Tibial artery (tissue), 4 donors: Measurements from ENCODE around the gene IVD.
A peak's percentile ranks its signal among the peaks of the same experiment; 100 is the strongest.

Experiments used
- DNase-seq, 2 donors: peaks; one replicate each; pipeline ENCODE4 v3.0.0-alpha.2; 2019
- H3K27ac ChIP-seq, 2 donors: fragments of 200-600 bp; sonication (generic) in 1 of 2; 1 replicate in 1 of 2; 2 replicates in 1 of 2; pipeline ENCODE4 v1.5.1; 2018 to 2019; ENCODE audit warnings: mild to moderate bottlenecking in 1 of 2
- H3K27me3 ChIP-seq, 2 donors: fragments of 200-600 bp; sonication (generic) in 1 of 2; one replicate each; pipeline versions ENCODE4 v1.5.1 to v1.6.0; 2016 to 2019
- H3K36me3 ChIP-seq, 3 donors: fragments of 200-600 bp; sonication (generic) in 2 of 3; one replicate each; pipeline ENCODE4 v1.5.1; 2016 to 2019; ENCODE audit warnings: mild to moderate bottlenecking in 2 of 3
- H3K4me1 ChIP-seq, 4 donors: fragments of 200-600 bp; sonication (generic) in 2 of 4; 1 replicate in 3 of 4; 2 replicates in 1 of 4; pipeline ENCODE4 v1.5.1; 2016 to 2019
- H3K4me3 ChIP-seq, 2 donors: fragments of 200-600 bp; sonication (generic) in 1 of 2; 1 replicate in 1 of 2; 2 replicates in 1 of 2; pipeline ENCODE4 v1.5.1; 2018 to 2019; ENCODE audit warnings: mild to moderate bottlenecking in 2 of 2
- H3K9me3 ChIP-seq, 3 donors: fragments of 200-600 bp; sonication (generic) in 1 of 3; one replicate each; pipeline ENCODE4 v1.5.1; 2016 to 2019
- intact Hi-C: fragments of 100-400 bp; cut with DNase I; formaldehyde crosslinking; loops from one replicate; pipeline ENCODE4 v1.15.0; 2023; ENCODE audit warnings: low total_unique reads
- TF ChIP-seq, protein P1 (sequence below), 2 experiments: fragments of 200-600 bp in 1 of 2; fragments of 450-650 bp in 1 of 2; IDR thresholded peaks; one replicate each; pipeline ENCODE4 v1.5.1; 2017 to 2019; ENCODE audit warnings: antibody characterized with exemption in 2 of 2, mild to moderate bottlenecking in 1 of 2, moderate library complexity in 1 of 2

The IVD gene

DNA sequence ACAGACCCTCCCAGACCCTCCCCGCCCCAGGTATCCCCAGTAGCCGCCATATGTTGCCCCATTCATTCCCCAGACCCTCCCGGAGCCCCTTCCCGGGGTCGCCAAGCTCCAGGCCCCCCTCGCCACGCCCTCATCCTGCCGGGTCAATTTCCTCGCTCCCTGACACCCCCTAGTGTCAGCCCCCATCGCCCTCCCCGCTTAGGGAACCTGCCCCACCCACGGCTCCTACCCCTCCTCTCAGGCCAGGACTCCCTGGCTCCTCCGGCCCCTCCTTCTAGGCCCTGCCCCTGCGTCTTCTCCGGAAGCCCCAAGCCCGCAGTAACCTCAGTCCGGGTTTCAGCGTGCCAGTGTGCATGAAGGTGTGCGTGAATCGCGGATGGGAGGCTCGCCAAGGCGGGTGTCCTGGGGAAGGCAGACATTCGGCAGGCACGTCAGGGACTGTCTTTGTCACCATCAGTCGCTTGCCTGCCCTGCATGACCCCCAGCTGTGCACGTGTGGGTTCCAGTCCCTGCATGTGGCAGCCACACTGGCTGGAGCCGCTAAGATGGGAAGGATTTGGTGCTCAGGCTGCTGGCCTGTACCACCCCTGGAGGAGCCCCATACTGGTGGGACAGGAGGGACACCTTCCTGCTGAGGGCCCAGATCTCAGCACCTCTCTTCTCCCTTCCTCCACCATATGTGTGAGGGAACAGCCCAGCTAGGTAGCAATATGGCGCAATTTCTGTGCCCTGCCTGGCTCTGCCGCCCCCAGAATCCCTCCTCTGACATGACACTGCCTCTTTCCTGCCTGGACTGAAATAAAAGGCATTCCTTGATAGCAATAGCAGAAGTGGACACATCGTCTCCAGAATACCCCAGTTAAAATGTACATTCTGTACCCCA, 46.9 kb upstream of the IVD start:
- Histone ChIP-seq H3K4me1 (peaks cover 0 to 25% (median 17%) of the 10 kb centered on the region in 4 donors), H3K36me3 (no peaks in the 10 kb centered on the region), H3K27me3 (peaks cover 0 to 4% of the 10 kb centered on the region in 2 donors), H3K4me3 (peak overlapping the region; percentile 41 to 53), H3K9me3 (no peaks in the 10 kb centered on the region), H3K27ac (no peak overlapping the region)
- intact Hi-C loops = no loop called here
- DNase-seq = no peak
- TF ChIP-seq, protein P1, sequence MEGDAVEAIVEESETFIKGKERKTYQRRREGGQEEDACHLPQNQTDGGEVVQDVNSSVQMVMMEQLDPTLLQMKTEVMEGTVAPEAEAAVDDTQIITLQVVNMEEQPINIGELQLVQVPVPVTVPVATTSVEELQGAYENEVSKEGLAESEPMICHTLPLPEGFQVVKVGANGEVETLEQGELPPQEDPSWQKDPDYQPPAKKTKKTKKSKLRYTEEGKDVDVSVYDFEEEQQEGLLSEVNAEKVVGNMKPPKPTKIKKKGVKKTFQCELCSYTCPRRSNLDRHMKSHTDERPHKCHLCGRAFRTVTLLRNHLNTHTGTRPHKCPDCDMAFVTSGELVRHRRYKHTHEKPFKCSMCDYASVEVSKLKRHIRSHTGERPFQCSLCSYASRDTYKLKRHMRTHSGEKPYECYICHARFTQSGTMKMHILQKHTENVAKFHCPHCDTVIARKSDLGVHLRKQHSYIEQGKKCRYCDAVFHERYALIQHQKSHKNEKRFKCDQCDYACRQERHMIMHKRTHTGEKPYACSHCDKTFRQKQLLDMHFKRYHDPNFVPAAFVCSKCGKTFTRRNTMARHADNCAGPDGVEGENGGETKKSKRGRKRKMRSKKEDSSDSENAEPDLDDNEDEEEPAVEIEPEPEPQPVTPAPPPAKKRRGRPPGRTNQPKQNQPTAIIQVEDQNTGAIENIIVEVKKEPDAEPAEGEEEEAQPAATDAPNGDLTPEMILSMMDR (IDR thresholded peaks at IDR 0.05) = no peak

DNA sequence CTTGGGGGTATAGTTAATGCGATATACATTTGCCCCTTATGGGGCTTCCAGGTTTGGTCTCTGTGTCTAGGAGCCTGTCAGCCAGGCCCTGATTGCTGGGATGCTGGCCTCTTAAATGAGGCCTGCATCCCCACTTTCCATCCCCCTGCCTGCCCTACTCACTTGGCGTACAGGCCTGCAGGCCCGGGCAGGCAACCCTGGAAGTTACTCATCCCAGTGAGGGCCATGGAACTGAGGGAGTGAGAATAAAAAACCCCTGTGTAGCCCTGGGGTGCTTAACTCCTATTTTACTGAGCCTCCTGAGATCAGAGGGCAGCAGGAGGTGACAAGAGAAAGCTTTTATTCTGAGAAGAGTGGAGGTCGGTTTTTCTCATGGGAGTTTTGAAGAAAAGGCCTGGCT, 45.6 kb upstream of the IVD start:
- no peak overlapping the region for H3K27ac ChIP-seq
- TF ChIP-seq, protein P1 (IDR thresholded peaks at IDR 0.05) = no peak
- no peaks in the 10 kb centered on the region for H3K36me3 ChIP-seq
- H3K9me3 ChIP-seq = no peaks in the 10 kb centered on the region
- DNase-seq = no peak
- intact Hi-C loops = loop anchor here (10.0 kb wide), 1 partner anchor 75 kb away; the partner anchor contains the start of gene ANKRD63
- no peak overlapping the region for H3K4me3 ChIP-seq
- H3K27me3 ChIP-seq = peaks cover 0 to 4% of the 10 kb centered on the region in 2 donors
- peaks cover 0 to 17% (median 12%) of the 10 kb centered on the region in 4 donors for H3K4me1 ChIP-seq

DNA sequence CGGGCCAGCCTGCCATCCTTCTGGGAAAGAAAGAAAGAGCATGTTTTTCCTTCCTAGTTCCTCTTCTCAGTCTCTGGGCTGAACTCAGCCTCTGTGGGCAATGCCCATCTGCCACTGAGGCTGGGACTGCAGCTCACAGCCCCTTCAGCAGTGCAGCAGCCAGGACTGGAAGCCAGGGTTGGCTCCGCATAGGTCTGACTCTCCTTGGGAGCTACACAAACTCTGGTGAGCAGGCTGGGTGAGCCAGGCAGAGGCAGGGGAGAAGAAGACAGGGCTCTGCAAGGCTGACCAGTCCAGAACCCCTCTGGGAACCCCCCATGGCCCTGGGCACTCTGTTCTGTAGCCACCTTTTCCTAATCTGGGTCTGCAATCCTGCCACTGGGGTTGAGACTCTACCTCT, 44.0 kb upstream of the IVD start:
- Histone ChIP-seq H3K4me3 (no peak overlapping the region), H3K36me3 (no peaks in the 10 kb centered on the region), H3K27me3 (peaks cover 0 to 4% of the 10 kb centered on the region in 2 donors), H3K4me1 (peaks cover 0 to 19% (median 13%) of the 10 kb centered on the region in 4 donors), H3K27ac (no peak overlapping the region), H3K9me3 (no peaks in the 10 kb centered on the region)
- intact Hi-C loops = loop anchor here (10.0 kb wide), 1 partner anchor 77 kb away; the partner anchor contains the start of gene ANKRD63
- no peak for DNase-seq
- TF ChIP-seq, protein P1 (IDR thresholded peaks at IDR 0.05) = no peak

DNA sequence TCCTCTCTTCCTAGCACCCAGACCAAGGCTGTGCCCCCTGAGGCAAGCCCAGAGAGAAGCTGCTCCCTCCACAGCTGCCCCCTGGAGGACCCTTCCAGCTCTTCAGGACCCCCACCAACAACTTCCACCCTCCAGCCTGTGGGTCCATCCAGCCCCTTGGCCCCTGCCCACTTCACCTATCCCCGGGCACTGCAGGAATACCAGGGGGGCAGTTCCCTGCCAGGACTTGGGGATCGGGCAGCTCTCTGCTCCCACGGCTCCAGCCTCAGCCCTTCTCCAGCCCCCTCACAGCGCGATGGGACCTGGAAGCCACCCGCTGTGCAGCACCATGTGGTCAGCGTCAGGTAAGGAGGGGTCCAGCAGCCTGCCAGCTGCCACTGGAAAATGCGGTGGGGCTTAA, 42.0 kb upstream of the IVD start:
- Histone ChIP-seq H3K27ac (no peak overlapping the region), H3K4me3 (no peak overlapping the region), H3K4me1 (peaks cover 0 to 25% (median 18%) of the 10 kb centered on the region in 4 donors), H3K36me3 (no peaks in the 10 kb centered on the region), H3K27me3 (peaks cover 0 to 4% of the 10 kb centered on the region in 2 donors), H3K9me3 (no peaks in the 10 kb centered on the region)
- TF ChIP-seq, protein P1 (IDR thresholded peaks at IDR 0.05) = no peak
- intact Hi-C loops = loop anchor here (10.0 kb wide), 1 partner anchor 79 kb away; the partner anchor contains the start of gene ANKRD63
- no peak for DNase-seq

DNA sequence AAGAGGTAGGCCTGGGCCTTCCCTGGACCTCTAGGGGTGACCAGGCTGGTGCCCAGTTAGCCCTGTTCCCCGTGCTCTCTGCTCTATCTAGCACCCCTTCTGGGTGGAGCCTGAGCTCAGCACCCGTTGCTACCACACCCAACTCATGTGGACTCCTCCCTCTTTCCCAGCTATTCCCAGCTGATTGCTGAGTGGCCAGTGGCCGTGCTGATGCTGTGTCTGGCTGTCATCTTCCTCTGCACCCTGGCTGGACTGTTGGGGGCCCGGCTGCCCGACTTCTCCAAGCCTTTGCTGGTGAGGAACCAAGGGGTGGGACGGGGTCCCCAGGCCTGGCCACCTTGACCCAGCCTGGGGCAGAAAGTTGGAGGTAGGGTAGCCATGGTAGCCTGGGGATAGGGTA, 41.3 kb upstream of the IVD start:
- Histone ChIP-seq H3K4me1 (peaks cover 0 to 21% (median 17%) of the 10 kb centered on the region in 4 donors), H3K27ac (no peak overlapping the region), H3K9me3 (no peaks in the 10 kb centered on the region), H3K27me3 (no peaks in the 10 kb centered on the region), H3K36me3 (no peaks in the 10 kb centered on the region), H3K4me3 (no peak overlapping the region)
- TF ChIP-seq, protein P1 (IDR thresholded peaks at IDR 0.05) = no peak
- intact Hi-C loops = loop anchor here (10.0 kb wide), 1 partner anchor 79 kb away; the partner anchor contains the start of gene ANKRD63
- DNase-seq = no peak
